GM12878 (cell line): Measurements from ENCODE around the gene ABR. TPM values are rescaled to one million over a fixed set of nuclear protein-coding genes. Genes with fewer than 3 reads are reported as not detected.

Experiments used
- ATAC-seq: fragments of 200-7000 bp; cut with Tn5 transposase; 3 replicates; pipeline ENCODE4 v1.9.1; 2020; ENCODE audit warnings: mild to moderate bottlenecking, moderate library complexity
- BruUV-seq: library from RNA; stranded (reverse); fragments of 400-500 nt; replicated peaks from 2 replicates; lab custom pipeline; 2021; lab: Mats Ljungman, UMichigan
- CTCF ChIA-PET: fragments of 300-600 bp; sonication (Branson Sonifier 250); formaldehyde crosslinking; extraction: SDS; loops from one replicate; lab custom pipeline; 2021; ENCODE audit warnings: inconsistent platforms; lab: Yijun Ruan, JAX
- POLR2A ChIA-PET: fragments of 350-600 bp; formaldehyde crosslinking; extraction: SDS; loops from one replicate; lab custom pipeline; 2021; ENCODE audit warnings: inconsistent platforms; lab: Charles Lee
- RAD21 ChIA-PET: fragments of 300-600 bp; sonication (Branson Sonifier 250); formaldehyde crosslinking; loops from one replicate; lab custom pipeline; 2023; ENCODE audit warnings: antibody characterized with exemption; ENCODE audit not compliant: unreplicated experiment; lab: Charles Lee
- SMC1A ChIA-PET: fragments of 300-600 bp; sonication (Branson Sonifier 250); formaldehyde crosslinking; loops from one replicate; lab custom pipeline; 2023; ENCODE audit not compliant: unreplicated experiment, uncharacterized antibody; lab: Charles Lee
- DNase-seq: peaks from one replicate; pipeline ENCODE4 v3.0.0-alpha.2; 2011; ENCODE audit warnings: low read depth, low spot score
- FAIRE-seq: peaks from 3 replicates; lab custom pipeline; 2011; peaks lifted over from hg19 to GRCh38; lab: Jason Lieb, UNC
- H2AFZ ChIP-seq: 2 replicates; pipeline ENCODE4 v1.6.0; 2011; ENCODE audit warnings: low read depth, low read length, control low read depth; ENCODE audit not compliant: control insufficient read depth
- H3K27ac ChIP-seq: 2 replicates; pipeline ENCODE4 v1.5.1; 2011; ENCODE audit warnings: control low read depth; ENCODE audit not compliant: control insufficient read depth, insufficient read depth
- H3K27me3 ChIP-seq, 2 experiments: replicated peaks in 1 of 2; 2 replicates each; pipeline versions ENCODE4 v1.6.0 to v1.6.1; 2011; ENCODE audit warnings: low read length in 1 of 2; ENCODE audit not compliant: control insufficient read depth in 2 of 2, insufficient read depth in 2 of 2
- H3K36me3 ChIP-seq, 2 experiments: 2 replicates each; pipeline ENCODE4 v1.5.1; 2011; ENCODE audit warnings: low read length in 1 of 2; ENCODE audit not compliant: control insufficient read depth in 2 of 2, insufficient read depth in 2 of 2
- H3K4me1 ChIP-seq: 2 replicates; pipeline ENCODE4 v1.6.1; 2011; ENCODE audit warnings: mild to moderate bottlenecking, low read length, moderate library complexity, mixed read lengths; ENCODE audit not compliant: control insufficient read depth, insufficient read depth
- H3K4me2 ChIP-seq: 2 replicates; pipeline ENCODE4 v1.6.0; 2011; ENCODE audit warnings: control low read depth; ENCODE audit not compliant: control insufficient read depth, insufficient read depth
- H3K4me3 ChIP-seq: fragments of 200-600 bp; sonication (generic); 2 replicates; pipeline ENCODE4 v1.5.1; 2016
- H3K79me2 ChIP-seq: 2 replicates; pipeline ENCODE4 v1.6.0; 2011; ENCODE audit warnings: low read length; ENCODE audit not compliant: control insufficient read depth, insufficient read depth
- H3K9ac ChIP-seq: 2 replicates; pipeline ENCODE4 v1.8.0; 2011; ENCODE audit warnings: low read length, control low read depth, mixed read lengths; ENCODE audit not compliant: control insufficient read depth, insufficient read depth
- H3K9me3 ChIP-seq: replicated peaks from 3 replicates; pipeline ENCODE4 v1.5.1; 2011; ENCODE audit warnings: mild to moderate bottlenecking, low read length; ENCODE audit not compliant: control insufficient read depth, insufficient read depth
- H4K20me1 ChIP-seq: 2 replicates; pipeline ENCODE4 v1.6.0; 2011; ENCODE audit not compliant: control insufficient read depth, insufficient read depth
- BACH1 ChIP-seq: fragments of 450-650 bp; IDR thresholded peaks from 2 replicates; pipeline ENCODE4 v1.6.1; 2017; ENCODE audit warnings: mild to moderate bottlenecking, borderline replicate concordance
- BMI1 ChIP-seq: fragments of 450-650 bp; IDR thresholded peaks from 2 replicates; pipeline ENCODE4 v1.6.1; 2016; ENCODE audit warnings: mild to moderate bottlenecking, moderate library complexity, borderline replicate concordance
- CBFB ChIP-seq: IDR thresholded peaks from 2 replicates; pipeline ENCODE4 v1.6.1; 2016; ENCODE audit warnings: antibody characterized with exemption, low read depth
- CEBPZ ChIP-seq: fragments of 150-350 bp; IDR thresholded peaks from 2 replicates; pipeline ENCODE4 v1.6.1; 2016; ENCODE audit warnings: low read depth, low read length
- CREM ChIP-seq: IDR thresholded peaks from 2 replicates; pipeline ENCODE4 v1.6.1; 2014; ENCODE audit warnings: antibody characterized with exemption, low read depth
- DPF2 ChIP-seq: fragments of 450-650 bp; IDR thresholded peaks from 2 replicates; pipeline ENCODE4 v1.6.1; 2017; ENCODE audit warnings: mild to moderate bottlenecking
- GATAD2B ChIP-seq: fragments of 450-650 bp; conservative IDR thresholded peaks from 2 replicates; pipeline ENCODE4 v1.6.1; 2017; ENCODE audit warnings: low read depth, mild to moderate bottlenecking, moderate library complexity
- IRF3 ChIP-seq: fragments of 450-650 bp; IDR thresholded peaks from 2 replicates; pipeline ENCODE4 v1.6.1; 2014; ENCODE audit warnings: mild to moderate bottlenecking
- JUNB ChIP-seq: IDR thresholded peaks from 2 replicates; pipeline ENCODE4 v1.6.1; 2016; ENCODE audit warnings: antibody characterized with exemption, mild to moderate bottlenecking
- KAT2A ChIP-seq: conservative IDR thresholded peaks from 2 replicates; pipeline ENCODE4 v1.6.1; 2011; ENCODE audit warnings: low read depth, low read length; ENCODE audit not compliant: control insufficient read depth
- NFIC ChIP-seq: IDR thresholded peaks from 2 replicates; pipeline ENCODE4 v1.6.1; 2012; ENCODE audit warnings: low read depth, mild to moderate bottlenecking, inconsistent platforms, low read length, moderate library complexity
- PML ChIP-seq: IDR thresholded peaks from 2 replicates; pipeline ENCODE4 v1.6.1; 2012; ENCODE audit warnings: low read length, inconsistent platforms
- POLR2AphosphoS2 ChIP-seq: IDR thresholded peaks from 2 replicates; pipeline ENCODE4 v1.6.1; 2011; ENCODE audit warnings: low read depth, mild to moderate bottlenecking, low read length, improper control_type of control experiment, moderate library complexity
- SUPT20H ChIP-seq: IDR thresholded peaks from 2 replicates; pipeline ENCODE4 v1.6.1; 2011; ENCODE audit warnings: low read depth, mild to moderate bottlenecking, low read length, moderate library complexity, borderline replicate concordance; ENCODE audit not compliant: control insufficient read depth
- SUZ12 ChIP-seq: fragments of 200-600 bp; sonication (generic); IDR thresholded peaks from one replicate; pipeline ENCODE4 v1.6.1; 2018; ENCODE audit warnings: antibody characterized with exemption, mild to moderate bottlenecking; ENCODE audit not compliant: unreplicated experiment
- YY1 ChIP-seq: IDR thresholded peaks from 2 replicates; pipeline ENCODE4 v1.6.1; 2011; ENCODE audit warnings: low read depth, mild to moderate bottlenecking, low read length
- ZNF217 ChIP-seq: fragments of 450-650 bp; IDR thresholded peaks from 2 replicates; pipeline ENCODE4 v1.6.1; 2017; ENCODE audit warnings: antibody characterized with exemption, mild to moderate bottlenecking
- ZNF274 ChIP-seq: IDR thresholded peaks from one replicate; pipeline ENCODE4 v1.8.0; 2011; ENCODE audit not compliant: insufficient read length, insufficient read depth
- ZSCAN29 ChIP-seq: fragments of 450-650 bp; IDR thresholded peaks from 2 replicates; pipeline ENCODE4 v1.6.1; 2017; ENCODE audit warnings: mild to moderate bottlenecking, moderate library complexity
- WGBS: methylation state at CpG from one replicate; pipeline ENCODE4 v1.1.6; 2016; ENCODE audit warnings: low lambda C conversion rate; ENCODE audit not compliant: insufficient replicate concordance, insufficient coverage; ENCODE audit errors: missing lambda C conversion rate; 5-methylcytosine and 5-hydroxymethylcytosine counted together
- in situ Hi-C: fragments of 300-500 bp; cut with MboI; formaldehyde crosslinking; loops from 9 replicates; pipeline ENCODE4 v1.14.3; 2018; ENCODE audit warnings: mixed read lengths
- intact Hi-C: fragments of 100-400 bp; cut with micrococcal nuclease; formaldehyde crosslinking; loops from one replicate; pipeline ENCODE4 v1.14.2; 2022; ENCODE audit not compliant: unreplicated experiment
- polyA plus RNA-seq, 11 experiments: library from polyadenylated mRNA; depleted of rRNA in 4 of 11; unstranded in 6 of 11; stranded (reverse) in 5 of 11; fragments of >200 nt; fragmentation: Nextera tagmentation in 4 of 11; fragmentation: Illumina TruSeq in 1 of 11; extraction: Ambion mirVana in 4 of 11; extraction: Trizol in 1 of 11; gene quantifications; 1 replicate in 1 of 11; 2 replicates in 10 of 11; pipeline versions ENCODE4 v1.2.1 to v1.2.3, GENCODE V29; 2011 to 2016; ENCODE audit warnings: inconsistent platforms in 2 of 11, missing spikeins in 2 of 11, low read depth in 1 of 11
- total RNA-seq, 4 experiments: library from RNA; depleted of rRNA in 3 of 4; stranded (reverse); fragments of >200 nt in 3 of 4; fragmentation: Illumina TruSeq in 1 of 4; extraction: Trizol in 1 of 4; gene quantifications; 2 replicates each; pipeline versions ENCODE4 v1.2.1 to v1.2.3, GENCODE V29; 2013 to 2021

Gene ABR
- total and polyA plus RNA-seq, 10 of the 15 experiments (the other 5 are each of a cell fraction or from before 2014, with no cell fraction given) = 1.4 to 112 (median 30.0) TPM

GRCh38 chr17:1149869-1150268, 29.9 kb downstream of the ABR start (continued):
- TF ChIP-seq IRF3 = no peak
- TF ChIP-seq YY1 = no peak
- TF ChIP-seq BMI1 = no peak
- no peak for TF ChIP-seq POLR2AphosphoS2
- TF ChIP-seq ZNF217 = no peak
- no peak for TF ChIP-seq SUPT20H
- TF ChIP-seq KAT2A = no peak
- TF ChIP-seq, all 136 proteins: peak for 0

- CTCF ChIA-PET = interaction anchor here (1.4 kb wide), 1 partner anchor 25 kb away, joined by 5 read pairs; no protein-coding TSS in a partner anchor
- H4K20me1 ChIP-seq = no peaks in the 10 kb centered on the region; the same call in 1 of the 2 replicates
- no peak overlapping the region for H3K4me3 ChIP-seq
- H3K27me3 ChIP-seq = no peaks in the 10 kb centered on the region
- intact Hi-C loops = no loop called here
- H3K9ac ChIP-seq = no peak overlapping the region
- H3K9me3 ChIP-seq = no peaks in the 10 kb centered on the region; the same call in 2 of the 3 replicates
- SMC1A ChIA-PET = no interaction called here
- POLR2A ChIA-PET = no interaction called here
- no peak for ATAC-seq
- H3K79me2 ChIP-seq = peaks cover 2% of the 10 kb centered on the region; the same call in 1 of the 2 replicates
- no peak overlapping the region for H3K4me2 ChIP-seq
- in situ Hi-C loops = no loop called here
- no peak overlapping the region for H2AFZ ChIP-seq
- H3K4me1 ChIP-seq = no peaks in the 10 kb centered on the region
- RAD21 ChIA-PET = no interaction called here
- H3K27ac ChIP-seq = no peak overlapping the region
- peaks cover 2 to 3% of the 10 kb centered on the region in 2 experiments; a peak in 3 of 4 replicates for H3K36me3 ChIP-seq
- no peak for FAIRE-seq
- BruUV-seq = no TSS peak
- 95% methylated on average over 8 of the region's 8 CpGs for WGBS
- no peak for DNase-seq
- no peak for TF ChIP-seq DPF2
- no peak for TF ChIP-seq IRF3
- TF ChIP-seq ZNF274 = no peak
- no peak for TF ChIP-seq CBFB
- TF ChIP-seq CREM = no peak
- TF ChIP-seq ZSCAN29 = no peak
- no peak for TF ChIP-seq JUNB
- TF ChIP-seq BACH1 = no peak
- TF ChIP-seq CEBPZ = no peak
- no peak for TF ChIP-seq PML
- no peak for TF ChIP-seq GATAD2B
- no peak for TF ChIP-seq NFIC
- TF ChIP-seq SUZ12 = no peak
Observed at GRCh38 chr17:1147664-1148063, 32.1 kb downstream of the ABR start.
